Peyer's patch (tissue), 4 donors: Measurements from ENCODE around the gene GSTM2. TPM values are rescaled to one million over a fixed set of nuclear protein-coding genes. Genes with fewer than 3 reads are reported as not detected.

Experiments used
- DNase-seq, 3 donors: peaks; one replicate each; pipeline ENCODE4 v3.0.0-alpha.2; 2017 to 2019
- H3K27ac ChIP-seq, 4 donors: fragments of 200-600 bp; sonication (generic); one replicate each; pipeline ENCODE4 v1.5.1; 2016 to 2019
- H3K27me3 ChIP-seq, 2 donors: fragments of 200-600 bp; sonication (generic); one replicate each; pipeline ENCODE4 v1.5.1; 2019
- H3K36me3 ChIP-seq, 3 donors: fragments of 200-600 bp; sonication (generic); one replicate each; pipeline ENCODE4 v1.5.1; 2016 to 2019
- H3K4me1 ChIP-seq, 4 donors: fragments of 200-600 bp; sonication (generic); one replicate each; pipeline ENCODE4 v1.5.1; 2016 to 2019
- H3K4me3 ChIP-seq, 4 donors: fragments of 200-600 bp; sonication (generic); 1 replicate in 3 of 4; 2 replicates in 1 of 4; pipeline ENCODE4 v1.5.1; 2016 to 2019; ENCODE audit warnings: mild to moderate bottlenecking in 1 of 4
- H3K9me3 ChIP-seq, 4 donors: fragments of 200-600 bp; sonication (generic); one replicate each; pipeline ENCODE4 v1.5.1; 2016 to 2019; ENCODE audit warnings: mild to moderate bottlenecking in 1 of 4
- POLR2A ChIP-seq, 2 donors: fragments of 450-650 bp; IDR thresholded peaks; one replicate each; pipeline ENCODE4 v1.5.1; 2017; ENCODE audit warnings: antibody characterized with exemption in 2 of 2, mild to moderate bottlenecking in 2 of 2, moderate library complexity in 2 of 2
- total RNA-seq, 4 donors: library from RNA; depleted of rRNA; stranded (reverse); fragments of >200 nt; gene quantifications; one replicate each; pipeline ENCODE4 v1.1.0, GENCODE V29; 2016
- TF ChIP-seq, protein P1 (sequence below), 6 experiments: fragments of 450-650 bp in 4 of 6; fragments of 200-600 bp in 2 of 6; sonication (generic) in 1 of 6; IDR thresholded peaks; one replicate each; pipeline ENCODE4 v1.5.1; 2017 to 2019; ENCODE audit warnings: antibody characterized with exemption in 6 of 6, mild to moderate bottlenecking in 3 of 6, moderate library complexity in 1 of 6

The GSTM2 gene
- total RNA-seq, 4 donors from 2014 or later = 38.5 to 242 (median 116) TPM

DNA sequence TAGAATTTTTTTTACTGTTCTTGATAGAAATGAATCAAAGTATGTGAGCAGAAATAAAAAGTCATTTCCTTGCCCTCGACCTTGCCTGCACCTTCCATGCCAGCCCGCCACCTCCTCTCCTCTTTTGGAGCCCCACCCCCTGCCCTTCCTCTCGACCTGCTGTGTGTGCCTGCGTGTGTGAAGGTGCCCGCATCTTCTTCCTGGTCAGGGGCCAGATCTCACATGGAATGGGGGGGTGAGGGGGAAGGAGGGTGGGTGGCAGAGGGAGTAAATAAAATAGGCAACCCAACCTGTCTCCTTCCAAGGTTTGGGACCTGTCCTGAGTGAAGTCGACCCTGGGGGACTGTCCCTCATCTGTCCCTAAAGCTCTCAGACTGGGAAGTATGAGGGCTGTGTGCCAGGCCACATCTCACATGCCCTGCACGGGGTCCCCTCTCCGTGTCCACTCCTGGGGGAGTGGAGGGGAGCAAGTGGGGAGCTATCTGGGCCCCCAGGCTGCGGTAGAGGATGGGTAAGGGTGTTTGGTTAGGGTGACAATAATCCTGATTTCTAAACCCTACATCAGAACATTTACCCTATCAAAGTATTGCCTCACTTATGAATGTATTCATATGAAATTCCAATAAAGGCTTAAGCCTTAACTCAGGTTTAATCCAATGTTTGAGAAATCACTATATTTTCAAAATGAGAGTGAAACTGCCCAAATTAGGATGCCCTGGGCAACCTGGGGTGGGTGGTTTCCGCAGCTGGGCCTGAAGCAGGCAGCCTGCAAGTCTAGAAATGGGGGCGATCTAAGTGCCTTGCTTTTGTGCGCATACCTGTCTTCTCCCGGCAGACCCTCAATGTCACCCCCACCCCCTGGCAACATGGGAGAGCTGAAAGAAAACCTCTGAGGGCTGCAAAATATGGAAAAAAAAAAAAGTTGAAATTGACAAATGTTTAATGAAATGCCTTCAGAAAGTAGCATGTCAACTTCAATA lies 32.8 kb upstream of the GSTM2 start:
- peak in 1 of 3 donors; percentile 46 for DNase-seq
- no peaks in the 10 kb centered on the region for H3K9me3 ChIP-seq
- peak overlapping the region in 1 of 4 donors; percentile 19 for H3K27ac ChIP-seq
- peaks cover 0 to 33% (median 5%) of the 10 kb centered on the region in 4 donors for H3K4me1 ChIP-seq
- TF ChIP-seq, protein P1, sequence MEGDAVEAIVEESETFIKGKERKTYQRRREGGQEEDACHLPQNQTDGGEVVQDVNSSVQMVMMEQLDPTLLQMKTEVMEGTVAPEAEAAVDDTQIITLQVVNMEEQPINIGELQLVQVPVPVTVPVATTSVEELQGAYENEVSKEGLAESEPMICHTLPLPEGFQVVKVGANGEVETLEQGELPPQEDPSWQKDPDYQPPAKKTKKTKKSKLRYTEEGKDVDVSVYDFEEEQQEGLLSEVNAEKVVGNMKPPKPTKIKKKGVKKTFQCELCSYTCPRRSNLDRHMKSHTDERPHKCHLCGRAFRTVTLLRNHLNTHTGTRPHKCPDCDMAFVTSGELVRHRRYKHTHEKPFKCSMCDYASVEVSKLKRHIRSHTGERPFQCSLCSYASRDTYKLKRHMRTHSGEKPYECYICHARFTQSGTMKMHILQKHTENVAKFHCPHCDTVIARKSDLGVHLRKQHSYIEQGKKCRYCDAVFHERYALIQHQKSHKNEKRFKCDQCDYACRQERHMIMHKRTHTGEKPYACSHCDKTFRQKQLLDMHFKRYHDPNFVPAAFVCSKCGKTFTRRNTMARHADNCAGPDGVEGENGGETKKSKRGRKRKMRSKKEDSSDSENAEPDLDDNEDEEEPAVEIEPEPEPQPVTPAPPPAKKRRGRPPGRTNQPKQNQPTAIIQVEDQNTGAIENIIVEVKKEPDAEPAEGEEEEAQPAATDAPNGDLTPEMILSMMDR (IDR thresholded peaks at IDR 0.05) = no peak
- TF ChIP-seq POLR2A (IDR thresholded peaks at IDR 0.05) = no peak
- no peaks in the 10 kb centered on the region for H3K27me3 ChIP-seq
- no peak overlapping the region for H3K4me3 ChIP-seq
- peaks cover 0 to 15% (median 0%) of the 10 kb centered on the region in 3 donors for H3K36me3 ChIP-seq

DNA sequence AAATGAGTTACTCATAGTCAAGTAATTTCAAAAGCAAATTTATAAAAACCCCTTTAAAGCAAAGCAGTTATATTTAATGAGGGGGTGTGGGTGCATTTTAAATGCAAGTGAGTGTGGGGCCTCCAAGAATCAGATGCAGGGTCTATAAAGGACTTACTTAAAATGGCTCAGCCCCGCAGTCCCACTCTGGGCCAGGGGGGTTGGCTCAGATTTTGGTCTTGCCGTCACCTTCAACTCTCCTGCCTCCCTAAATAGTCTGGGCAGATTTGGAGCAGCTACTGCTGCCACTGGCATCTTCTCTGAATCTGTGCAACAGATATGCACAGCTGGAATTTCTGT lies 32.0 kb upstream of the GSTM2 start:
- no peak for TF ChIP-seq POLR2A (IDR thresholded peaks at IDR 0.05)
- TF ChIP-seq, protein P1 (IDR thresholded peaks at IDR 0.05) = no peak
- Histone ChIP-seq H3K4me1 (peaks cover 0 to 33% (median 5%) of the 10 kb centered on the region in 4 donors), H3K9me3 (no peaks in the 10 kb centered on the region), H3K27ac (peak overlapping the region in 1 of 4 donors; percentile 73), H3K4me3 (no peak overlapping the region), H3K36me3 (peaks cover 0 to 11% (median 0%) of the 10 kb centered on the region in 3 donors), H3K27me3 (no peaks in the 10 kb centered on the region)
- no peak for DNase-seq

DNA sequence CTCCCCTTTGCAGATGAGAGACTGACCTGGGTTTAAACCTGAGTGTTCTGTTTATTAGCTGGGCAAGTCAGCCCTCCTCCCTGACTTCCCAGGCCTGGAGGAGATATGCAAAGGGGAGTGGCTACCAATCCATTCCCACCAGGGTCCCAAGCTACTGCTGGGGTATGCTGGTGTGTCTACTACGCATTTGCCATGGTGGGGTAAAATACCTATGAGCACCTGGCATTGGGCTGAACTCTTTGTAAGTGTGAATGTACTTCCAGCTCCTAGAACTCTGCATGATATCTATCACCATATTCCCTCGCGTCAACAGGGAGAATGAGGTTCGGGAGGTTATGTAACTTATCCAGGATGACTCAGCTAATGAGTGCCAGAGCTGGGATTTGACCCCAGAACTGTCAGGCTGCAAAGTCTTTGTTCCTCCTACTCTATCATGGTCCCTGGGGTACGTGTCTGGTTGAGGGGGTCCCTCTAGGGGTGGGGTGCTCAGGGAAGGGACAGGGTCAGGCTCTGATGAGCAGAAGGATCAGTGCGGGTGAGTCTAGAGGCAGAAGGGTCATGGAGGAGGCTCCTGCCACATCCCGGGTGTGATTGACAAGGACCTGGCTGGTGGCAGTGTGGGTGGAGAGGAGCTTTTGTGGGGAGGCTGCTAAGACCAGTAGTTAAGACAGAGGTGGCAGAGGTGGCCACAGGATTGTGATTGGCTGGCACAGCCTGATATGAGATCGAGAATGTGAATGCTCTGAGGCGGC lies 31.5 kb upstream of the GSTM2 start:
- Histone ChIP-seq H3K36me3 (peaks cover 0 to 5% (median 0%) of the 10 kb centered on the region in 3 donors), H3K4me1 (peaks cover 0 to 33% (median 5%) of the 10 kb centered on the region in 4 donors), H3K9me3 (no peaks in the 10 kb centered on the region), H3K27me3 (no peaks in the 10 kb centered on the region), H3K4me3 (no peak overlapping the region), H3K27ac (peak overlapping the region in 2 of 4 donors; percentile 24 to 73)
- DNase-seq = peak in 1 of 3 donors; percentile 50
- TF ChIP-seq, protein P1 (IDR thresholded peaks at IDR 0.05) = no peak
- TF ChIP-seq POLR2A (IDR thresholded peaks at IDR 0.05) = peak in 1 of 2 donors; percentile 5

DNA sequence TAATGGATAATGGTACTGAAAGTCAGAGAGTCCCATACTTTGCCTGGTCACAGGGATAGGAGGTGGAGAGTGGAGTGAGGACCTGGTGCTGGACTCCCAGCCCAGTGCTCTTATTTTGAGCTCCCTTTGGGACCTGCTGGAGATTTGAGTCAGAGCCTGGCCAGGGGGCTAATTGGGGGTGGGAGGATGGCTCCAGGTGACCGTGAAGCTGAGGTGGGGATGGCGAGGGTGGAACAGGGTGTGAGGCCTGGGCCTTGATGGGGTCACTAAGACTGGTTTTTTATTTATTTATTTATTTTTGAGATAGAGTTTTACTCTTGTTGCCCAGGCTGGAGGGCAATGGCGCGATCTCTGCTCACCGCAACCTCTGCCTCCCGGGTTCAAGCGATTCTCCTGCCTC lies 30.4 kb upstream of the GSTM2 start:
- no peak for TF ChIP-seq POLR2A (IDR thresholded peaks at IDR 0.05)
- TF ChIP-seq, protein P1 (IDR thresholded peaks at IDR 0.05) = no peak
- Histone ChIP-seq H3K9me3 (no peaks in the 10 kb centered on the region), H3K27me3 (no peaks in the 10 kb centered on the region), H3K36me3 (no peaks in the 10 kb centered on the region), H3K4me3 (no peak overlapping the region), H3K27ac (no peak overlapping the region), H3K4me1 (peaks cover 0 to 27% (median 5%) of the 10 kb centered on the region in 4 donors)
- DNase-seq = no peak

DNA sequence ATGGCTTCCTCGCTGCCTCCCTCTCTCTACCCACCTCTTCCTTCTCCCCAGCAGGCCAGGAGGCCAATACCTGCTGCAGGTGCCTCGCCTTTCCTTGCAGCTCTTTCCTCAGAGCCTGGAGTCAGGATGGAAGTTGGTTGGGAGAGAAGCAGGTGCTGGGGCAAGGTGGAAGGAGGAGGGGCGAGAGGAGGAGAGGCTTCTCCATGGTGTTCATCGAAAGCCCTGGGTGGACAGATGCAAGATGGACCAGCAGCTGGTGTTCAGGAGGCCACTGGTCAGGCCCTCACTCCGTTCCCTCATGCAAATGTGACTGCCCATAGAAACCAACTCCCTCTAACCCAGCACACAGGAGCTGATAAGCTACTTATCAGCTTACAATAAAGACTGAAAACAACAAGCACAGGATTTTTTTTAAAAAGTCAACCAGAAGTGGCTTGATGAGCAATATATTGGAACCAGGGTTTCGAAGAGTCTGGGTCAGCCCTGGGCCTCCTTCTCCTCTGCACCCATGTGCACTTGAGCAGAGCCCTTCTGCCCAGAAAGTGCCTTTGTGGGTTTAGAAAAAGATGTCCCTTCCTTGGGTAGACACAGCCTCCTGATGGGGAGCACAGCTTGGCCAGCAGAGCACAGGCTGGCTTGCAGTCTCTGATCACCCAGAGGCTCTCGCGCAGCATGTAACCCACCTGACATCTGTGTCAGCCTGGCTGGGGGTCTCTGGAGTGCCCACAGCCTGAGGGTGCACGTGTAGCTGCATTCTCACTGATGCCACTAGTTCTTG lies 28.6 kb upstream of the GSTM2 start:
- Histone ChIP-seq H3K27me3 (no peaks in the 10 kb centered on the region), H3K4me1 (peaks cover 0 to 22% (median 7%) of the 10 kb centered on the region in 4 donors), H3K27ac (no peak overlapping the region), H3K9me3 (no peaks in the 10 kb centered on the region), H3K4me3 (no peak overlapping the region), H3K36me3 (no peaks in the 10 kb centered on the region)
- DNase-seq = peak in 2 of 3 donors; percentile 8 to 42
- TF ChIP-seq, protein P1 (IDR thresholded peaks at IDR 0.05) = no peak
- TF ChIP-seq POLR2A (IDR thresholded peaks at IDR 0.05) = no peak
